NOMO-1 treated with DMSO at 0.1 percent for 48 hours (cell line): Measurements from ENCODE around the gene LILRA5.
"Not testable (repeated sequence)": the region's sequence is repeated elsewhere in the genome, so short reads cannot be mapped to it uniquely, and the experiment has no call there.

Source experiments
- DNase-seq: peaks from one replicate; lab custom pipeline; 2025; ENCODE audit not compliant: unreplicated experiment; lab: John Stamatoyannopoulos, UW

Gene LILRA5

DNA sequence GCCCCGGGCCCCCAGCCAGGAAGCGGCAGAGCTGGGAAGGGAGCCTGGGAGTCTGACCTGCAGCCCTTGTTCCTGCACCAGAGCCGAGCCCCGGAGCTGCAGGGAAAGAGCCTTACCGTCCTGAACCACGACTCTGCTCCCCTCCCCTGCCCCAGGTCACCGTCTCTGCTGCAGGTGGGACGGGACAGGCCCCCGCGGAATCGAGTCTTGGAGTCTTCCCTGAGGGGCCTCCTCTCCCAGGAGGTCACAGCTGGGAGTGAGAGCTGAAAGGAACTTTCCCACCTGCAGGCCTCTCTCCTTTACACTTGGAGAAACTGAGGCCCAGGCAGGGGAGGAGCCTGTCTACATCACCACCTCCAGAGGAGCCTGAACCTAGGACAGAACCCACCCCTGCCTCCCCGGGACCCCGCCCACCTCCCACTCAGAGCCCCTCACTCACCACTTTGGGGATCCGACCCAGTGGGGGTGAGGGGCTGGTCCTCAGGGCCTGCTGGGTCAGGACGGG lies 35.8 kb downstream of the LILRA5 start:
- DNase-seq = not testable (repeated sequence)

DNA sequence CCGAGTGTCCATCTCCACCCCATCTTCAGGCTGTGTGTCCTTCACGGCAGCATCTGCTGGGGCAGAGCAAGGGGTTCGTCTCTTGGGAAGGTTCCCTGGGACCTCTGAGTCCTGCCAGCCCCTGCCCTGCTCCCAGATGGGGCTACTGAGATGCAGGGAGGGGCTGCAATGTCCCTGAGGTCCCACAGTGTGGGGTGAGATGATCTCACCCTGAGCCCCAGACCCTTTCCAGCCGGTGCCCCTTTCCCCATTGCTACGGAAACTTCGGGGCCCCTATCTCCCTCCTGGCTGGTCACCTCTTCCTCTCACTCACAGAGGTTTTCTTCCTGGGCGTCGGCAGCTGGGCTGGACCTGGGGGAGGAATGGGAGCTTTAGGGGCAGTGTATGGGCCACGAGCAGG lies 37.0 kb downstream of the LILRA5 start:
- DNase-seq = no peak

DNA sequence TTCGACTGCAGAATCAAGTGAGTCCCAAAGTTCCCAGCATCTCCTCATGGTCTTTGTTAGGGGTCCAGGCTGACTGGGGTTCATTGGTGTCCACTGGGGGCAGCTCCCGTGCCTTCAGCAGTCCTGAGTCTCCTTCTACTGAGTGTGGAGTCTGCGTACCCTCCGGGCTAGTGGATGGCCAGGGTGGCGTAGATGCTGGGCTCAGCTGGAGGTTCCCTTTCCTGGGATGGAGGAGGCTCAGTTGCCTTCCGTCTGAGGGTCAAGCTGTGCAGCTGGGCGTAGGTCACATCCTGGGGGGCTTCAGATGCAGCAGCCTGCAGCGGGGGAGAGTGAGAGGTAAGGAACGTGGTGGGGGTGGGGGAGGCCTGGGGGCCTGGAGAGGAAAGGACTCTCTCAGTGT lies 38.5 kb downstream of the LILRA5 start:
- DNase-seq = not testable (repeated sequence)

DNA sequence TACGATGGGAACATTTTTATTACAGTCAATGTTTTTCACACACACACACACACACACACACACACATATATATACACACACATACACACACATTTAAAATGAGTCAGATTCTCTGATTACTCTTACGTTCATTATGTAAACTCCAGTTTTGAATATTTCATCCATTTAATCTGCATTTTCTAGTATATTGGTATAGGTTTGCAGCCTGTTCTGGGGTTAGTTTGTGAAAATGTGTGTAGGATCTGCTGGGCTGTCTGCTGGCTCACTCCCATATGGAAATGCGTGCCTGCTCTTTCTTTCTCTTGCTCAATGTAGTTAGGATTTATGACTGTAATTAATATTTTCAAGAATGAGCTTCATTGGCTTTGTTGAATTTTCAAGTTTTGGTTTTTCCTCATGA lies 39.1 kb downstream of the LILRA5 start:
- no peak for DNase-seq

DNA sequence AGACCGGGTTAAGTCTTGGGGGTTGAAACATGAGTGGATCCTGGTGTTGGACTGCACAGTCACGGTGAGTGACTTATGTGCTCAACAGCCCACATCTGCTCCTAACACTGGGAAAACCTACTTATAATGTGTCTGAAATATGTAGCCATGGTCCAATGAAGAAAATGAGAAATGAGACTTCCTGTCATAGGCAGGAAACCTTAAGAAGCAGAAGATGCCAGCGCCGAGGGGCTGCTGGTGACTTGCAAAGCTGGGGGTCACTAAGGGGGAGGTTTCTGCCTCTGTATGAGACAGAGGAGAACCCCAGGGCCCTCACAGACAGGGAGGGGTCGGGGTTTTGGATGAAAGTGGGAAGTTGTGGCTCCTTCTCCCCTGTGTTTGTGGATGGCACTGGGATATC lies 40.8 kb downstream of the LILRA5 start:
- not testable (repeated sequence) for DNase-seq

DNA sequence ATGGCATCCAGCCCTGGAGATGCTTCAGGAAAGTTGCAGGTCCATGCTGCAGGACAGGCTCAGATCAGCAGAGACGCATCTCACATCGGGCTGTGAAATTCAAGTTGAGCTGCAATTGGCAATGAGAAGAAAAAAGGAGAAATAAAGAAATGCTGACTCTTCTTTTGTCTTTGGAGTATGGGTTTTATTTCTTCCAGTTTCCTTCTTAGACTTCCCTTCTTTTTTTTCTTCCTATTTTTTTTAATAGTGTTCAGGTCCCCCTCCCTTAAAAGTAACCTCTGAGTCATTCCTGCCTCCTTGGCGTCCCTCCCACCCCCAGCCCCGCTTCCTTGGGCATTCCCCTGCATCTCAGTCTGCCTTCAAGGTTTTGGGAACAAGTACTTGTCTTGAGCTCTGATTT lies 41.4 kb downstream of the LILRA5 start:
- DNase-seq = not testable (repeated sequence)

DNA sequence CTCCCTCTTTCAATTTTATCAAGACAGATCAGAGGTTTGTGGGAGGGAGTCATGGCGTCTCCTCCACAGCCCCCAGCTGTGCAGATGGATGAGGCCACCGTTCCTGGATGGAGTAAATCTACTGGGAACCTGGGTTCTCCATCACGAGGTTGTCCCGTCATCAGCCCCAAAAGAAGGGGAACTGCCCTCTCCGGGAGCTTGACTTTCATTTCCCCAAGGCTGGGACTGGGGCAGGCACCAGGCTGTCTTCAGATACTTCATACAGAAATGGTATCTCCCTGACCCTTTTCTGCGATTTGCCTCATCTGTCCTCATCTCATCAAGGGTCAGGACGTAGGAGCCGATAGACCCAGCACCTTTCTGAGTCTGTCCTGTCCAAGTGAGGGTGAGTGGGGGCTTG lies 41.9 kb downstream of the LILRA5 start:
- peak; percentile 58 for DNase-seq

DNA sequence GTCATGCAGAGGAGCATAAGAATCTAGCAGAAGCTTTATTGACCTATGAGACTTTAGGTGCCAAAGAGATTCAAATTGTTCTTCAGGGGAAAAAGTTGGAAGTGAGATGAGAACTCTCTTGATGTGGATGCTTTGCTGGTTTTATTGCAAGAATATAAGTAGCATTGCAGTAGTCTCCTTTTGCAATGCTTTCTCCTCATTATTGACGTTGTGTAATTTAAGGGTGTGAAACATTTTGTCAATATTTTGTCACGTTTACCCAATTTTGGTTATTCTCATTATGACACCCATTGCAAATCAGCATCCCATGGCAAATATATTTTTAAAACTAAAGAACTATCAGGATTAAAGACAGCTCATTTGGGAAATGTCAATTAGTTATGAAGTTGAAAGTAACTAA lies 44.0 kb downstream of the LILRA5 start:
- DNase-seq = peak; percentile 16

DNA sequence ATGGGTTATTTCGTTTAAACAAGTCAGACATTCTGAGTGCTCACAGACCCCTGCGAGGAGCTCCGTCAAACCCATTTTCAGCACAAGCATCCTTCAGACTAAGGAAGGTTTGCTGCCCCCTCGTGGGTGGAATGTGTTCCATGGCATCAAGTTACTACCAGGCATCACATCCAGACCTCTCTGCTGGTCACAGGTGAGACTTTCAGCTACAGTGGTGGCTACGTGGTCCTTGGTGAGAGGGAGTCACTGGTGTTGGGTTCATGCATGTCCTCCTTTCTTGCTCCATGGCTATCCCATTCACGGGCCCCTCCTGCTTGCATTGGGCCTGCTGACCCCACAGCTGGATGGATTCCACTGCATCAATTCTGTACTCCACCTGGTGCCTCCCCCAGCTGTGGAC lies 46.8 kb downstream of the LILRA5 start:
- DNase-seq = peak; percentile 43

DNA sequence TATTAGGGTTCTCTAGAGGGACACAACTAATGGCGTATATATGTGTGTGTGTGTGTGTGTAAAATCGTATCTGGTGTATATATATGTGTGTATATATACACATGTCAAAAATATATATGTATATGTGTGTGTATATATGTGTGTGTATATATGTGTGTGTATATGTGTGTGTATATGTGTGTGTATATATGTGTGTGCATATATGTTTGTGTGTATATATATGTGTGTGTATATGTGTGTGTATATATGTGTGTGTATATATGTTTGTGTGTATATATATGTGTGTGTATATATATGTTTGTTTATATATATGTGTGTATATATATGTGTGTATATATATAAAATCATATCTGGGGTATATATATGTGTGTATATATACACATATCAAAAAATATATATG lies 50.5 kb downstream of the LILRA5 start:
- DNase-seq = no peak

DNA sequence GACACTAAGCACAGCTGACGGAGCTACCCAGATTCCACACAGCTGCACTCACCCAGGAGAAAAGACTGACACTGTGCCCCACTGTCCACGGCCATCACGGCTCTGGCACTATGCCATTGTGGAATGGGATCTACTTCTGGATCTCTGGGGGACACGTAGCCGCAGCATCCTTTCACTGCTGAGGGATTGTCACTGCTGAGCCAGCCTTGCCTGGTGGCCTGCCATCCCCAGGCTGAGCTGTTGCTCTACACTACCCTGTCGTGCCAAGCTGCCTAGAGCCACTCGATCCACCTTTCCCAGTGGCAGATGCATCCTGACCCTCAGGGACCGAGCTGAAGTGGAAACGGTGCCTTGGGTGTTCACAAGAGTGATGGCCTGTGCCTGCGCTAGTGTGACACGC lies 50.9 kb downstream of the LILRA5 start:
- DNase-seq = no peak

DNA sequence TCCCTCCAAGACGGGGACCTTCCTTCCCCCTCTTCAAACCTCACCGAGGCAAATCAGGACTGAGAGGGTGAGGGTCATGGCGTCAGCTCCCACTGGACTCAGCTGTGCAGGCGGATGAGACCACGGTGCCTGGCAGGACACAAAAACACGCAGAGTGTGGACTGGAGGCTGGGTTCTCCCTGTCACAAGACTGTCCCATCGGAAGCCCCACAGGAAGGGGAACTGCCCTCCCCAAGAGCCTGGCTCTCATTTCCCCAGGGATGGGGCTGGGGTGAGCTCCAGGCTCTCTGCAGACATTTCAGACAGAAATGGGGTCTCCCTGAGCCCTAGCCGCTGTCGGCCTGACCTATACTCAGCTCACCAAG lies 55.9 kb downstream of the LILRA5 start, which contains the start of gene LILRB5:
Gene LILRB5 (minus strand): TSS at position 158 of the 365 bp plus-strand sequence. CDS start 80 bp downstream, at position 78.
- DNase-seq = no peak
